CD14-positive monocyte (primary cell): ENCODE data around the gene SCUBE2. TPM values are rescaled to one million over a fixed set of nuclear protein-coding genes. Genes with fewer than 3 reads are reported as not detected.

ENCODE experiments used
- DNase-seq, 3 donors: peaks; one replicate each; pipeline ENCODE4 v3.0.0-alpha.2; 2011 to 2022
- H2AFZ ChIP-seq: 2 replicates; pipeline ENCODE4 v1.6.0; 2012; ENCODE audit warnings: mild to moderate bottlenecking, low read depth, low read length, inconsistent platforms; ENCODE audit not compliant: insufficient read depth, poor library complexity, severe bottlenecking
- H3K27ac ChIP-seq, 2 donors: 1 replicate in 1 of 2; 2 replicates in 1 of 2; pipeline ENCODE4 v1.5.1; 2012 to 2013; ENCODE audit warnings: low read length in 2 of 2, control low read depth in 1 of 2, inconsistent platforms in 1 of 2, low read depth in 1 of 2, mild to moderate bottlenecking in 1 of 2
- H3K27me3 ChIP-seq, 2 donors: one replicate each; pipeline versions ENCODE4 v1.6.0 to v1.6.1; 2011 to 2013; ENCODE audit warnings: low read length in 2 of 2; ENCODE audit not compliant: control insufficient read depth in 2 of 2, insufficient read depth in 2 of 2
- H3K36me3 ChIP-seq, 2 donors: replicated peaks in 1 of 2; 1 replicate in 1 of 2; 2 replicates in 1 of 2; pipeline versions ENCODE4 v1.5.1 to v1.6.1; 2012 to 2013; ENCODE audit warnings: low read length in 2 of 2, control low read depth in 1 of 2, inconsistent platforms in 1 of 2, mild to moderate bottlenecking in 1 of 2; ENCODE audit not compliant: insufficient read depth in 2 of 2, control insufficient read depth in 1 of 2
- H3K4me1 ChIP-seq, 2 donors: 1 replicate in 1 of 2; 2 replicates in 1 of 2; pipeline versions ENCODE4 v1.5.1 to v1.6.1; 2012 to 2013; ENCODE audit warnings: low read length in 2 of 2, control low read depth in 1 of 2, inconsistent platforms in 1 of 2, mild to moderate bottlenecking in 1 of 2, moderate library complexity in 1 of 2; ENCODE audit not compliant: insufficient read depth in 2 of 2, control insufficient read depth in 1 of 2
- H3K4me2 ChIP-seq: replicated peaks from 2 replicates; pipeline ENCODE3; 2012; ENCODE audit warnings: low read length, moderate library complexity, mild to moderate bottlenecking; ENCODE audit not compliant: poor library complexity, severe bottlenecking; ENCODE audit errors: extremely low read depth
- H3K4me3 ChIP-seq, 3 experiments: fragments of 200-600 bp in 1 of 3; sonication (generic) in 1 of 3; replicated peaks in 1 of 3; 1 replicate in 2 of 3; 2 replicates in 1 of 3; pipeline ENCODE4 v1.5.1; 2011 to 2013; ENCODE audit warnings: low read length in 3 of 3, mild to moderate bottlenecking in 3 of 3, control low read depth in 2 of 3, low read depth in 2 of 3, inconsistent platforms in 1 of 3, moderate library complexity in 1 of 3
- H3K79me2 ChIP-seq: 2 replicates; pipeline ENCODE4 v1.6.0; 2012; ENCODE audit warnings: mild to moderate bottlenecking, control low read depth, inconsistent platforms, low read length, moderate library complexity; ENCODE audit not compliant: insufficient read depth
- H3K9ac ChIP-seq: 2 replicates; pipeline ENCODE4 v1.6.0; 2017; ENCODE audit warnings: low read length, mild to moderate bottlenecking; ENCODE audit not compliant: insufficient read depth, poor library complexity, severe bottlenecking
- H3K9me3 ChIP-seq, 2 donors: replicated peaks in 1 of 2; 1 replicate in 1 of 2; 2 replicates in 1 of 2; pipeline versions ENCODE4 v1.5.1 to v1.6.1; 2012 to 2013; ENCODE audit warnings: low read length in 2 of 2, control low read depth in 1 of 2; ENCODE audit not compliant: control insufficient read depth in 1 of 2, insufficient read depth in 1 of 2
- H4K20me1 ChIP-seq: 2 replicates; pipeline ENCODE4 v1.6.0; 2012; ENCODE audit warnings: mild to moderate bottlenecking, low read length, control low read depth, moderate library complexity; ENCODE audit not compliant: insufficient read depth
- H3K27ac Mint-ChIP-seq, 7 donors: one replicate each; pipeline ENCODE4 v1.8.0; 2020; ENCODE audit warnings: mild to moderate bottlenecking in 7 of 7, mixed read lengths in 7 of 7, moderate library complexity in 6 of 7, inconsistent platforms in 2 of 7
- H3K27me3 Mint-ChIP-seq, 3 donors: one replicate each; pipeline ENCODE4 v1.8.0; 2021 to 2022; ENCODE audit warnings: low read depth in 3 of 3, mild to moderate bottlenecking in 3 of 3, mixed read lengths in 3 of 3, moderate library complexity in 3 of 3, inconsistent platforms in 1 of 3
- H3K36me3 Mint-ChIP-seq, 2 donors: one replicate each; pipeline ENCODE4 v1.8.0; 2020; ENCODE audit warnings: mixed read lengths in 2 of 2, inconsistent platforms in 1 of 2, mild to moderate bottlenecking in 1 of 2
- H3K4me1 Mint-ChIP-seq: one replicate; pipeline ENCODE4 v1.8.0; 2020; ENCODE audit warnings: mild to moderate bottlenecking, mixed read lengths
- H3K4me3 Mint-ChIP-seq, 2 donors: one replicate each; pipeline ENCODE4 v1.8.0; 2020; ENCODE audit warnings: mild to moderate bottlenecking in 2 of 2, mixed read lengths in 2 of 2, moderate library complexity in 1 of 2
- H3K9me3 Mint-ChIP-seq, 7 donors: one replicate each; pipeline ENCODE4 v1.8.0; 2020 to 2022; ENCODE audit warnings: mixed read lengths in 7 of 7, mild to moderate bottlenecking in 6 of 7, moderate library complexity in 6 of 7, inconsistent platforms in 2 of 7
- WGBS: methylation state at CpG from one replicate; pipeline ENCODE4 v1.1.5; 2013; ENCODE audit warnings: missing lambda C conversion rate; ENCODE audit not compliant: insufficient coverage; 5-methylcytosine and 5-hydroxymethylcytosine counted together
- intact Hi-C, 2 donors: fragments of 100-400 bp; cut with micrococcal nuclease; formaldehyde crosslinking; loops; one replicate each; pipeline versions ENCODE4 v1.15.0 to v1.15.1; 2023
- polyA plus RNA-seq, 3 donors: library from polyadenylated mRNA; depleted of rRNA in 1 of 3; unstranded in 2 of 3; stranded (reverse) in 1 of 3; fragments of 300-500 nt in 2 of 3; fragments of >200 nt in 1 of 3; fragmentation: Illumina TruSeq in 2 of 3; gene quantifications; 1 replicate in 2 of 3; 2 replicates in 1 of 3; pipeline ENCODE4 v1.2.3, GENCODE V29; 2012 to 2021
- TF ChIP-seq, protein P1 (sequence below): fragments of 200-600 bp; IDR thresholded peaks from one replicate; pipeline ENCODE4 v1.8.0; 2022; ENCODE audit warnings: antibody characterized with exemption, mild to moderate bottlenecking

Gene SCUBE2
- polyA plus RNA-seq, 3 donors = 0.21 to 0.36 TPM; not detected in 1

DNA sequence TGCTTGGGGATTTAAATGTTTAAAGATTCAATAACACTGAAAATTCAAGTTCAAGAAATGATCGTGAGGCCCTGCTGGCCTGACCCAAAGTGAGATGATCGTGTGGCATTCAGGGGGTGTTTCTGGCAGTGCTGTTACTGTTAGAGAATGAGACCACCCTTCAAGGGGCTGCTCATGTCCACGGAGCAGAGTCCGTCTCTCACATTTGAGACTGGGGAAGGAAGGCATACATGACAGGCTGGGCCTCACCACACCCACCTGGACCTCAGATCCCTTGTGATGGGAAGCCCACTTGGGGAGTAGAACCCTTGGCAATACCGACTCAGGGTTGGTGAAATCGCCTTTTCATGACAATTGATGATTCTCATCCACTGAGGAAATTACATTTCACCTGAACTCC, 71.5 kb downstream of the SCUBE2 start:
- Histone ChIP-seq H3K4me1 (peaks cover 19 to 20% of the 10 kb centered on the region in 2 donors), H3K27me3 (no peaks in the 10 kb centered on the region), H3K36me3 (no peaks in the 10 kb centered on the region), H3K4me3 (no peak overlapping the region), H3K4me2 (no peak overlapping the region), H3K9ac (no peak overlapping the region), H3K9me3 (no peaks in the 10 kb centered on the region), H4K20me1 (no peaks in the 10 kb centered on the region), H3K27ac (no peak overlapping the region), H2AFZ (no peak overlapping the region), H3K79me2 (no peaks in the 10 kb centered on the region)
- Mint-ChIP-seq H3K27me3 (peaks cover 0 to 8% (median 3%) of the 10 kb centered on the region in 3 donors), H3K4me1 (peaks cover 27% of the 10 kb centered on the region), H3K4me3 (no peak overlapping the region), H3K36me3 (no peaks in the 10 kb centered on the region), H3K27ac (no peak overlapping the region), H3K9me3 (peaks cover 0 to 4% (median 2%) of the 10 kb centered on the region in 7 donors)
- DNase-seq = no peak
- intact Hi-C loops = loop anchor here (5.0 to 10.0 kb wide), 3 partner anchors 45 to 117 kb away; partner anchors contain the start of gene TMEM9B (in 1 of the 2)
- TF ChIP-seq, protein P1, sequence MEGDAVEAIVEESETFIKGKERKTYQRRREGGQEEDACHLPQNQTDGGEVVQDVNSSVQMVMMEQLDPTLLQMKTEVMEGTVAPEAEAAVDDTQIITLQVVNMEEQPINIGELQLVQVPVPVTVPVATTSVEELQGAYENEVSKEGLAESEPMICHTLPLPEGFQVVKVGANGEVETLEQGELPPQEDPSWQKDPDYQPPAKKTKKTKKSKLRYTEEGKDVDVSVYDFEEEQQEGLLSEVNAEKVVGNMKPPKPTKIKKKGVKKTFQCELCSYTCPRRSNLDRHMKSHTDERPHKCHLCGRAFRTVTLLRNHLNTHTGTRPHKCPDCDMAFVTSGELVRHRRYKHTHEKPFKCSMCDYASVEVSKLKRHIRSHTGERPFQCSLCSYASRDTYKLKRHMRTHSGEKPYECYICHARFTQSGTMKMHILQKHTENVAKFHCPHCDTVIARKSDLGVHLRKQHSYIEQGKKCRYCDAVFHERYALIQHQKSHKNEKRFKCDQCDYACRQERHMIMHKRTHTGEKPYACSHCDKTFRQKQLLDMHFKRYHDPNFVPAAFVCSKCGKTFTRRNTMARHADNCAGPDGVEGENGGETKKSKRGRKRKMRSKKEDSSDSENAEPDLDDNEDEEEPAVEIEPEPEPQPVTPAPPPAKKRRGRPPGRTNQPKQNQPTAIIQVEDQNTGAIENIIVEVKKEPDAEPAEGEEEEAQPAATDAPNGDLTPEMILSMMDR = no peak
- WGBS = 95% methylated on average over 4 of the region's 6 CpGs

DNA sequence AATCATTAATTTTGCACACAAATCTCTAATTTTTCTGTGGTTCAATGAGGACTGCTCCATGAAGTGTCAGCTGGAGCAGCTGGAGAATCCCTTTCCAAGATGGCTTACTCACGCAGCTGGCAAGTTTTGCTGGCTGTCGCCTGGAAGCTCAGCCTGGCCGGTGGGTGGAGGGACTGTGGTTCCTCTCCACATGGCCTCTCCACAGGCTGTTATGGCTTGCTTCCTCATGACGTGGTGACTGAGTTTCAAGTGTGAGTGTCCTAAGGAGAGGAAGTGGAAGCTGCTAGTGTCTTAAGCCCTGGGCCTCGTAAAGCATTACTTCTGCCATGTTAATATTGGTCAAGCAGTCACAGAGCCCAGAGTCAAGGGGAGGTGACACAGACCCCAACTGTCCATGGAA, 73.6 kb downstream of the SCUBE2 start:
- 0% methylated on average over 2 of the region's 5 CpGs for WGBS
- peak overlapping the region in 1 of 2 donors; percentile 69 for H3K4me3 Mint-ChIP-seq
- peak; percentile 87 to 94 (median 92) for DNase-seq

More for the DNA sequence above, 73.6 kb downstream of the SCUBE2 start:
- Mint-ChIP-seq H3K9me3 (peaks cover 0 to 4% (median 2%) of the 10 kb centered on the region in 7 donors), H3K27ac (peak overlapping the region; percentile 84 to 94 (median 88)), H3K36me3 (no peaks in the 10 kb centered on the region), H3K27me3 (peaks cover 0 to 7% (median 1%) of the 10 kb centered on the region in 3 donors), H3K4me1 (peaks cover 26% of the 10 kb centered on the region)
- Histone ChIP-seq H4K20me1 (no peaks in the 10 kb centered on the region), H3K36me3 (no peaks in the 10 kb centered on the region), H3K9me3 (no peaks in the 10 kb centered on the region), H2AFZ (peak overlapping the region; percentile 50), H3K79me2 (no peaks in the 10 kb centered on the region), H3K4me2 (peak overlapping the region; percentile 36), H3K27ac (peak overlapping the region; percentile 34 to 73), H3K9ac (no peak overlapping the region), H3K4me1 (peaks cover 19 to 20% of the 10 kb centered on the region in 2 donors), H3K27me3 (no peaks in the 10 kb centered on the region), H3K4me3 (no peak overlapping the region)
- TF ChIP-seq, protein P1 = no peak
- intact Hi-C loops = loop anchor here (5.0 to 10.0 kb wide), 3 partner anchors 47 to 120 kb away; partner anchors contain the start of gene TMEM9B (in 1 of the 2)
